ENCODE results near the gene TMCO1.
"Not testable (repeated sequence)": the region's sequence is repeated elsewhere in the genome, so short reads cannot be mapped to it uniquely, and the experiment has no call there.

Gene TMCO1

GRCh38 chr1:165744913-165745312, 23.8 kb downstream of the TMCO1 start:
- DNase-seq: not testable (repeated sequence)

DNA sequence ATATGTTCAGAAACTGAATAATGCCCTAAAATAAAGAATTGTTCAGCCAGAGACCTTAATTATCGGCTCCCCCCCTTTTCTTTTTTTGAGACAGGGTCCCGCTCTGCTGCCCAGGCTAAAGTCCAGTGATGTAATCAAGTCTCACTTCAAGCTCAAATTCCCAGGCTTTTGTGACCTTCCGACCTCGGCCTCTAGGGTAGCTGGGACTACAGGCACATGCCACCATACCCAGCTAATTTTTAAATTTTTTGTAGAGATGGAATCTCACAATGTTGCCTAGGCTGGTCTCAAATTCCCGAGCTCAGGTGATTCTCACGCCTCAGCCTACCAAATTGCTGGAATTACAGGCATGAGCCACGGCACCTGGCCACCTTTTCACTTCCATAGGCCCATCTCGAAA, 26.5 kb downstream of the TMCO1 start:
- no peak for DNase-seq

DNA sequence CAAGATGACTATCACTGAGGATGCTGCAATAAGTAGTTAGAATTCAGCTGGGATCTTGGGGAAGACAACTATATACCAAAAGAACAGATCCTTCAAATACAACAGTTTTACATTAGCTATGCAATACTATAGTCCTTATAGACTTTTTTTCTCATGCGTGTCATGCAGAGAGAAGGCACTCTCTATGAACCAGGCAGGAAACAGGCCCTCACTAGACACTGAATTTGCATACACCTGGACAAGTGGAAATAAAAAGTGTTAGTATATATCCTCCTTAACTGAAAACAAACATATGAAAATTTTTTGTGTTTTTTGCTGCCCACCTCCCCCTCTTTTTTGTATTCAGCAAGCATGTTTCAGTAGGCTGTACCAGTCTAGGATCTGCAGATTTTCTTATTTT, 29.9 kb downstream of the TMCO1 start:
- no peak for DNase-seq

DNA sequence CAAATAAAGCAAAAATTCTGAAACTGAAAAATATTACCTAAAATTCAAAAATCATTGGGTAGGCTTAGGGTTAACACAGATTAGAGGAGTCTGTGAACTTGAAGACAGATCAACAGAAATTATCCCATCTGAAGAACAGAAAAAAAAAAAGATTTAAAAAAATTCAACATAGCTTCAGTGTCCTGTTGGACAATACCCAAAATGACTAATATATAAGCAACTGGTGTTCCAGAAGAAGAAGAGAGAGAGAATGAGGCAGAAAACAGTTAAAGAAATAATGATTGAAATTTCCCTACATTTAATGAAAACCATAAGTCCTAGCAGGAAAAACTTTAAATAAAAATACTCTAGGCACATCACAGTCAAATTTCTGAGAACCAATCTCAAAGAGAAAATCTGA, 31.5 kb downstream of the TMCO1 start:
- DNase-seq: no peak

DNA sequence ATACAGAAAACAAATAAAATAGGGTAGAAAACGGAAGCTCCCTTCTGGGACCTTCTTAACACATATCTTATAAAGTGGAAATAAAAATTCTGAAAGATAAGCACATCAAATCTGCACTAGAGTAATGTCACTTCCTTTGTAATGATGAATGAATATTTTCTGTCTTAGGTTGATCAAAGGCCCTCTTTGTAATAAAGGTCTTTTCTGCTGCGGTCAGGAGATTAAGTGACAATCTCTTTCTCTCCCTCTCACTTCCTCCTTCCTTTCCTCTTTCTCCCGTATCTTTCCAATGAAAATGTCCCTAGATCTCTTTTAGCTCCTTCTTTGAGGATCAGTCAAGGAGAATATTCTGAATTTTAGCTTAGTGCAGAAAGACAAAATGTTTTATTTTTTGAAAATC, 33.8 kb downstream of the TMCO1 start:
- no peak for DNase-seq

DNA sequence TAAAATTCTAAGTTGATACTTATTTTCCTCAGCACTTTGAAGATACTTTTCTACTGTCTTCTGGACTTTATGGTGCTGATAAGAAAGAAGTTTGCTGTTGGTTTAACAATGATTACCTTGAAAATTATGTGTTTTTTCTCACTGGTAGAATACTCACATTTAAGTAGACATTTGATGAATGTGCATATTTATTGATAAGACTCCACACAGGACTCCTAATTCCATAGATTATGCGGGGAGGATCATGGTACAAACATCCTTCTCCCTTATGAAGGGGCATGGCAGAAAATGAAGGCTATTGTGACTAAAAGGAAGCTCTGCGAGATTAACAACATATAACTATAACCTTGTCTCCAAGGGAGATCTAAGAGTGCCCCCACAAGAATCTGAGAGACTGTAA, 41.8 kb downstream of the TMCO1 start:
- no peak for DNase-seq

DNA sequence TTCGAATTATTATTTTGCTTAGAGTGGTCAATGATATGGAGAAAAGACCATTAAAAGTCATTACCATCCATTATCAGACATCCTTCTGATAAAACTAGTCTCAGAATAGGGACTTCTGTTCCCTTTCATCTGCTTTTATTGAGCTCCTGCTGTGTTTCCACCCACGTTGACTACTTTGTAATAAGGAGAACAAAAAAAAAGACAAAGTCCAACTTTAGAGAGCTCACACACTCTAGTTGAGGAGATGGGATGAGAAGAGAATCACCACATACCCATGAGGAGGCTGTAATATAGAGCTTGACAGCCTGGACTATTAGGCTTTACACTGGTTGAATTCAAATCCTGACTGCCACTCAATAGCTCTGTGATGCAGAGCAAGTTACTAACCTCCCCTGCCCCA, 42.5 kb downstream of the TMCO1 start:
- no peak for DNase-seq

DNA sequence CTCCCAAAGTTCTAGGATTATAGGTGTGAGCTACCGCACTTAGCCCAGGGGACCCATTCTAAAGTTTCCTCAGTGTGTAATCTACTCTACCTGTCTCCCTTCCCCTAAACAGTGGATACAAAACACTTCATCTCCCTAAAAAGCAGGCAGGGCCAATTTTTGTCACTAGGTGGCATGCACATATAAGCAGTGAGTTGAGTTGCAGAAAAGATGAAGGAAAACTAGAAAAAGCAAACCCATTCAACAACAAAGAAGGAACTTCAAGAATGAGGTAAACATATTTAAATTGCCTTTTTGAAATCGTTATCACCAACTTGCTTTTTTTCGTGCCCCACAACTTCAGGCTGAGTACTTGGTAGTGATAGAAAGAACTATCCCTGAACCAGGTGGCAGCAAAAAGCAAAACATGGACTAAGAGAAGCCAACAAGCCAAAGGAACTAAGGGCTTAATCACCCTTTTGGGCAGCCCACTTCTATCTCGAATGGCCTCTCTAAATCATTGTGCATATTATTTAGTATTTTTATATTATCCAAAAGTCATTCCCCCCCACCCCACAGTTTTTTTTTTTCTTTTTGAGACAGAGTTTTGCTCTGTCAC, 50.7 kb downstream of the TMCO1 start:
- peak; percentile 57 for DNase-seq

DNA sequence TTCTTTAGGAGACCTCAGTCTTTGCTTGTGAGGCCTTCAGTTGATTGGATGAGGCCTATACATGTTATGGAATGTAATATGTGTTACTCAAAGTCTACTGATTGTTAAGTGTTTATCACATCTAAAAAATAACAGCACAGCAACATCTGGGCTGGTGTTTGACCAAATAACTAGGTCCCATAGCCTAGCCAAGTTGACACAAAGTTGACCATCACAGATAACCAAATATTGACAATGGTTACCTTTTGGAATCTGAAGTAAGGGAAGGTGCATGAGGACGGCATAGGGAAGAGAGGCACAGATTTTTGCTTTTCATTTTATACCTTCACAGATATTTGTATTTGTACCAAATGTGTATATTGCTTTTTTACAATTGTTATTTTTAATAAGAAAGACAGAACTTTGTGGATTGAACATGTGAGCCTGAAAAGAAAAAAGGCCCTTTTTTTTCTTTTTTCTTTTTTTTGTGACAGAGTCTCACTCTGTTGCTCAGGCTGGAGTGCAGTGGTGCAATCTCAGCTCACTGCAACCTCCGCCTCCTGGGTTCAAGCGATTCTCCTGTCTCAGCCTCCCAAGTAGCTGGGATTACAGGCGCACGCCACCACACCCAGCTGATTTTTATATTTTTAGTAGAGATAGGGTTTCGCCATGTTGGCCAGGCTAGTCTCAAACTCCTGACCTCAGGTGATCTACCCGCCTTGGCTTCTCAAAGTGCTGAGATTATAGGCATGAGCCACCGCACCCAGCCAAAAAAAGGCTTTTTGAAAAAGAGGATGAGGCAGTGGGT, 52.2 kb downstream of the TMCO1 start:
- DNase-seq: not testable (repeated sequence)

- DNase-seq: no peak
Observed at GRCh38 chr1:165712764-165713163, 55.9 kb downstream of the TMCO1 start.

DNA sequence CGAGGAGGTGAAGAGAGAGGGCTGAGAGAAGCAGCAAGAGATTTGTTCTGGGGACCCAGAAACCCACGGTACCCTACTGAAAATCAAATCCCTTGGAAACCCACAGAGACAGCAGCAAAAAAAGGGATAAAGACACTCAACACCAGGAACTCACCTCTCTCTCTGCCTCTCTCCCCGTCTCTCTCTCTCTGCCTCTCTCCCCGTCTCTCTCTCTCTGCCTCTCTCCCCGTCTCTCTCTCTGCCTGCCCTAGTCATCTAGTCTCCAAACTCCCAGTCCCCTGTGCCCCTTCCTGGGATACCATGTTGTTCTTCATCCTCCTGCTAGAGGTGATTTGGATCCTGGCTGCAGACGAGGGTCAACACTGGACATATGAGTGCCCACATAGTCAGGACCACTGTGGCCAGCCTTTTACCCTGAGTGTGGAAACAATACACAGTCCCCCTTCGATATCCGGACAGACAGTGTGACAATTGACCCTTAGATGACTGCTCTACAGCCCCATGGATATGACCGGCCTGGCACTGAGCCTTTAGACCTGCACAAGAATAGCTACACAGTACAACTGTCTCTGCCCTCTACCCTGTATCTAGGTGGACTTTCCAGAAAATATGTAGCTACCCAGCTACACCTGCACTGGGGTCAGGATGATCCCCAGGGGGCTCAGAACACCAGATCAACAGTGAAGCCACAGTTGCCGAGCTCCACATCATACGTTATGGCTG, 60.5 kb downstream of the TMCO1 start:
- no peak for DNase-seq

DNA sequence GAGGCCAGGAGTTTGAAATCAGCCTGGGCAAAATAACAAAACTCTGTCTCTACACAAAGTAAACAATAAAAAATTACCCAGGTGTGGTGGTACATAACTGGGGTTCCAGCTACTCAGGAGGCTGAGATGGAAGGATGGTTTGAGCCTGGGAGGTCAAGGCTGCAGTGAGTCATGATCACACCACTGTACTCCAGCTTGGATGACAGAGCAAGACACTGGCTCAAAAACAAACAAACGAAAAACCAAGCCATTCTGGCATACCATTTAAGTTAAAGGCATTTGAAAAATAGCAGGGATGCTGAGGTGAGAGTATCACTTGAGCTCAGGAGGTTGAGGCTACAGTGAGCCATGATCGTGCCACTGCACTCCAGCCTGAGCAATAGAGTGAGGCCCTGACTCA, 65.0 kb downstream of the TMCO1 start:
- no peak for DNase-seq

DNA sequence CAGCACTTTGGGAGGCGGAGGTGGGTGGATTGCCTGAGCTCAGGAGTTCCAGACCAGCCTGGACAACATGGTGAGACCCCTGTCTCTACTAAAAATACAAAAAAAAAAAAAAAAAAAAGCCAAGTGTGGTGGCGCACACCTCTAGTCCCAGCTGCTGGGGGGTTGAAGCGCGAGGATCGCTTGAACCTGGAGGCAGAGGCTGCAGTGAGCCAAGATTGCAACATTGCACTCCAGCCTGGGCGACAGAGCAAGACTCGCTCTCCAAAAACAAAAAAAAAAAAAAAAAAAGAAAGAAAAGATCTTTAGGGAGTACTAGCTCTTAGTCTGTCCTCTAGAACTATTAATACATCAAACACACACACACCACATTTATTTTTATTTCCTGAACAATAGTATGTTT, 66.7 kb downstream of the TMCO1 start:
- not testable (repeated sequence) for DNase-seq

GRCh38 chr1:165699577-165699976, 69.1 kb downstream of the TMCO1 start:
- no peak for DNase-seq

DNA sequence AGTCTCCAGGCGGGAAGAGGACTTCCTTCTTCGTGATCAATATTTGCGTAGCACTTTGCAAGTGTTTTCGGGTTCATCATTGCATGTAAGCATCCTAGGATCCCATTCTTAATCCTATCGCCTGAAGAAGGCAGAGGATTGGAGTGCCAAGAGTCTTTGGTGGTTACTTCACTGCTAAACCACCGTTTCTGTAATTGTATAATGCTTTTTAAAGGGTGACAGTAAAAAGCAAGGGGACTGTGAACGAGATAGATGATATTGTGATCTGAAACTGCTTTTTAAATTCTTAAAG, 70.0 kb downstream of the TMCO1 start:
- no peak for DNase-seq

DNA sequence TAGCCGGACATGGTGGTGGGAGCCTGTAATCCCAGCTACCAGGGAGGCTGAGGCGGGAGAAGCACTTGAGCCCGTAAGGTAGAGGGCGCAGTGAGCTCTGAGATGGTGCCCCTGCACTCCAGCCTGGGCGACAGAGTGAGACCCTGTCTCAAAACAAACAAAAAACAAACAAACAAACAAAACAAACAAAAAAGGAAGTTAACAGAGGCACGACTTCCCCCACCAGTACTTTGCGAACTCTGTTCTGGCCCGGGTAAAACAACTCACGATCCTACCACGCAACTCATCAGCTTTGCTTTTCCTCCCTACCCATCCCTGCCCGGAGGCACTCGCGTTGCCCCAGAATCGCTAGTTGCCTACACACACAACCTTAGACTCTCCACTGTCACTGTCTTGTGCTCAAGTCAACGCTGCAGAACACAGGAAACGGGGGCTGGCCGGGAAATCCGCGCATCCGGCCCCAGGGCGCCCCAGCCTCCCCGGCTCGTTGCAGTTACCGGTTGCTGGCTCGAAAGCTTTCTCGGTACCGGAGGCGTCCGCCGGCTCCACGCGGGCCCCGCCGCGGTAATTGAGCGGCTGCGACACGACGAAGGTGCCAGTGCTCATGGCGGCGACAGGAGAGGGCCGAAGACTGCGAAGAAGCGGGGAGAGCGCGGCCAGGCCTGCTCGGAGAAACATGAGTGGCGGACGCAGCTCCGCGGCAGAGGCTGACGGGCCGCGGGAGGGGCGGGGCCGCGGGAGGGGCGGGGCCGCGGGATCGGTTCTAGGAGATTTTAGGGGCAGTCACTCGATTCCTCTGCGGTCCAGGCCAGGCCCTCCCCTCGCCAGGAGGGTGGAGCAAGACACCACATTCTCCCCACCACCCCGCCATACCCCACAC, 70.5 kb downstream of the TMCO1 start, which contains the start of gene ALDH9A1:
Gene ALDH9A1, minus strand, starts transcription at position 682 of the 880 bp plus-strand sequence. Its CDS starts 4 bp downstream, at position 678.
- peak; percentile 87 for DNase-seq

DNA sequence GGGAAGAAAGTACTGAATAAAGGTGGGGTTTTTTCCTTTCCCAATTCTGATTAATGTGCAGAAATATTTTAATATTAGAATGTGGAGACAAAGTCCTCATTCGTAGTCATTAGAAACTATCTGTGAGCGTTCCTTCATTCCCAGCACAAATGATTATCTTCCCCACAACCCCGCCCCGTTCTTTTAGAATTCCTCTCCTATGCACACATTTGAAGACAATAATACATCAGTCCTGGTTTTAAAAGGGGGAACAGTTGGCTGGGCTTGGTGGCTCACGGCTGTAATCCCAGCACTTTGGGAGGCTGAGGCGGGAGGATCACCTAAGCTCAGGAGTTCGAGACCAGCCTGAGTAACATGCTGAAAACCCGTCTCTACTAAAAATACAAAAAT, 71.2 kb downstream of the TMCO1 start:
- no peak for DNase-seq

DNA sequence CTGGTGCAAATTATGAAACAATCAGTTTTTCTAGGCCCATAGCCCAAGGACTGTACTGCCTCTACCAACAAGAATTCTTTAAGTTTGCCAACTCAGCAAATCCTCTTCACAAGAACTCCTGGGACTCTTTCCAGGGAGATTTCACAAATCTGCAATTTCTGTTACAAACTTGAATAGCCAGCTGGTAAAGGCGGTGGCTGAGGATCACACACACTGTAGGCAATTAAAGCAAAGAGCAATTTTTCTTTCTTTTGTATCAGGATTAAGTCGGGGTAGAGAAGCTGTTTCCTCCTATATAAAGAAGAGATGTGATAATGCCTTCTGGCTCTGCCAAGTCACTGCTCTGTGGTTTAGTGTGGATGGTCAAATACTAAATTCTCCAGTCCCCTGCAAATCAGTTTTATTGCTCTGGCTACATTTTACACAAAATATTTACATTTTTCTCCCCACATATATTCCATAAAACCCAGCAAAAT, 72.0 kb downstream of the TMCO1 start:
- DNase-seq: no peak

DNA sequence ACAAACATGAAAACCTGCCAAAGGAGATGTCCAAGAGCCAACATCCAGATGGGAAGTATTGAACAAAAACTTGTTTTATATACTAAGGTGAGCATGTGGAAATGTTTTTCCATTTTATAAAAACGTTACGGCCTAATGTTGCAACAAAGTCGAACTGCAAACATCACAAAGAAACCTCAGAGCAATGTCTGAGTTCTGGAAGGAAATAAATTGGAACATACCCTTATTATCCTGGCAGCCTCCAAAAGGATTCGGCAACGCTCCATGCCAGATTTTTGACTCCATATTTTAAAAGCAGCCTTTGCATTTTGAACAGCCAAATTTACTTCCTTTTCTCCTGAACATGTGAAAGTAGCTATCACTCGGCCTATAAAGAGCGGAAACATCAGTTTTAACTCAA, 73.6 kb downstream of the TMCO1 start:
- no peak for DNase-seq

GRCh38 chr1:165688046-165688445, 80.6 kb downstream of the TMCO1 start:
- DNase-seq: no peak

- DNase-seq: no peak
Observed at GRCh38 chr1:165686971-165687433, 81.7 kb downstream of the TMCO1 start.

GRCh38 chr1:165686121-165686970, 82.3 kb downstream of the TMCO1 start:
- no peak for DNase-seq
